GM19023 (cell line): ENCODE measurements around the gene CNDP2.

Experiments used
- ATAC-seq: cut with Tn5 transposase; IDR thresholded peaks from one replicate; pipeline ENCODE4 v1.9.1; 2021; ENCODE audit warnings: mild to moderate bottlenecking, moderate library complexity; ENCODE audit not compliant: unreplicated experiment

The CNDP2 gene

GRCh38 chr18:74495581-74496507 lies at the start of gene CNDP2:
Gene CNDP2 (plus strand): TSS chr18:74496363. CDS start chr18:74499974, 3,611 bp downstream.
- ATAC-seq, result peak; percentile 77

- no peak for ATAC-seq
Observed at GRCh38 chr18:74446631-74447403, 49.3 kb upstream of the CNDP2 start.

GRCh38 chr18:74447404-74448152 lies 48.6 kb upstream of the CNDP2 start:
- ATAC-seq, result no peak

- no peak for ATAC-seq
Observed at GRCh38 chr18:74450626-74451025, 45.5 kb upstream of the CNDP2 start.

- no peak for ATAC-seq
Observed at GRCh38 chr18:74451148-74451547, 45.0 kb upstream of the CNDP2 start.

GRCh38 chr18:74453016-74453566 lies 43.1 kb upstream of the CNDP2 start:
- no peak for ATAC-seq

GRCh38 chr18:74453642-74454198 lies 42.4 kb upstream of the CNDP2 start:
- ATAC-seq, result no peak

- no peak for ATAC-seq
Observed at GRCh38 chr18:74454279-74454751, 41.8 kb upstream of the CNDP2 start.

- no peak for ATAC-seq
Observed at GRCh38 chr18:74455386-74455785, 40.8 kb upstream of the CNDP2 start.

GRCh38 chr18:74456017-74456348 lies 40.2 kb upstream of the CNDP2 start:
- no peak for ATAC-seq

GRCh38 chr18:74456349-74457042 lies 39.7 kb upstream of the CNDP2 start:
- ATAC-seq, result no peak

GRCh38 chr18:74457043-74457724 lies 39.0 kb upstream of the CNDP2 start, which contains the start of gene DIPK1C:
Gene DIPK1C (minus strand): TSS chr18:74457308. CDS start chr18:74457259, 49 bp downstream.
- ATAC-seq, result no peak

GRCh38 chr18:74457725-74458421 lies 38.3 kb upstream of the CNDP2 start:
- no peak for ATAC-seq

- no peak for ATAC-seq
Observed at GRCh38 chr18:74459889-74460288, 36.3 kb upstream of the CNDP2 start.

GRCh38 chr18:74460825-74461224 lies 35.3 kb upstream of the CNDP2 start:
- ATAC-seq, result no peak

- no peak for ATAC-seq
Observed at GRCh38 chr18:74463254-74463653, 32.9 kb upstream of the CNDP2 start.

GRCh38 chr18:74463983-74464382 lies 32.2 kb upstream of the CNDP2 start:
- ATAC-seq, result no peak

- ATAC-seq, result no peak
Observed at GRCh38 chr18:74465775-74466174, 30.4 kb upstream of the CNDP2 start.
